CD4-positive, alpha-beta memory T cell (primary cell): Measurements from ENCODE around the gene ADD2. TPM values are rescaled to one million over a fixed set of nuclear protein-coding genes. Genes with fewer than 3 reads are reported as not detected.

Experiments used
- CTCF ChIA-PET: fragments of 350-600 bp; sonication (Branson Sonifier 250); formaldehyde crosslinking; loops from one replicate; lab custom pipeline; 2021; ENCODE audit warnings: inconsistent platforms; ENCODE audit not compliant: partially characterized antibody; lab: Charles Lee
- POLR2A ChIA-PET: fragments of 350-600 bp; sonication (Branson Sonifier 250); formaldehyde crosslinking; loops from one replicate; lab custom pipeline; 2021; ENCODE audit not compliant: partially characterized antibody; lab: Charles Lee
- DNase-seq, 5 donors: peaks; one replicate each; pipeline versions ENCODE4 v3.0.0 to v3.0.0-alpha.2; 2020 to 2022; ENCODE audit warnings: mixed read lengths in 1 of 5
- H3K27ac ChIP-seq: one replicate; pipeline ENCODE4 v1.7.0; 2013; ENCODE audit warnings: low read depth, low read length
- H3K27me3 ChIP-seq: 2 replicates; pipeline ENCODE4 v1.7.0; 2013; ENCODE audit warnings: mild to moderate bottlenecking, low read length, moderate library complexity; ENCODE audit not compliant: insufficient read depth
- H3K36me3 ChIP-seq: 2 replicates; pipeline ENCODE4 v1.7.0; 2013; ENCODE audit warnings: mild to moderate bottlenecking, low read length, moderate library complexity; ENCODE audit not compliant: insufficient read depth
- H3K4me1 ChIP-seq: 2 replicates; pipeline ENCODE4 v1.7.0; 2013; ENCODE audit warnings: mild to moderate bottlenecking, low read length, moderate library complexity; ENCODE audit not compliant: insufficient read depth
- H3K4me3 ChIP-seq, 2 donors: one replicate each; pipeline ENCODE4 v1.7.0; 2013; ENCODE audit warnings: low read length in 2 of 2, mild to moderate bottlenecking in 1 of 2
- H3K9me3 ChIP-seq, 2 donors: one replicate each; pipeline ENCODE4 v1.7.0; 2013; ENCODE audit warnings: low read length in 2 of 2, control low read depth in 1 of 2; ENCODE audit not compliant: control insufficient read depth in 1 of 2
- H3K27ac Mint-ChIP-seq, 7 donors: one replicate each; pipeline ENCODE4 v1.8.0; 2020 to 2021; ENCODE audit warnings: mixed read lengths in 7 of 7, mild to moderate bottlenecking in 6 of 7, inconsistent platforms in 3 of 7, moderate library complexity in 3 of 7
- H3K27me3 Mint-ChIP-seq, 2 donors: one replicate each; pipeline ENCODE4 v1.8.0; 2020 to 2021; ENCODE audit warnings: mixed read lengths in 2 of 2
- H3K36me3 Mint-ChIP-seq, 2 donors: one replicate each; pipeline ENCODE4 v1.8.0; 2020 to 2021; ENCODE audit warnings: mixed read lengths in 2 of 2, inconsistent platforms in 1 of 2, mild to moderate bottlenecking in 1 of 2
- H3K4me1 Mint-ChIP-seq, 4 donors: one replicate each; pipeline ENCODE4 v1.8.0; 2020 to 2021; ENCODE audit warnings: mixed read lengths in 4 of 4, mild to moderate bottlenecking in 1 of 4
- H3K4me3 Mint-ChIP-seq, 8 donors: one replicate each; pipeline ENCODE4 v1.8.0; 2020 to 2021; ENCODE audit warnings: mixed read lengths in 8 of 8, mild to moderate bottlenecking in 7 of 8, moderate library complexity in 6 of 8, inconsistent platforms in 3 of 8
- H3K9me3 Mint-ChIP-seq, 8 donors: one replicate each; pipeline ENCODE4 v1.8.0; 2020 to 2021; ENCODE audit warnings: mixed read lengths in 8 of 8, mild to moderate bottlenecking in 5 of 8, inconsistent platforms in 3 of 8, moderate library complexity in 1 of 8
- intact Hi-C: fragments of 100-400 bp; cut with micrococcal nuclease; formaldehyde crosslinking; loops from one replicate; pipeline ENCODE4 v1.15.1; 2023
- polyA plus RNA-seq, 2 donors: library from polyadenylated mRNA; unstranded; fragments of 300-500 nt; fragmentation: Illumina TruSeq; gene quantifications; one replicate each; pipeline ENCODE4 v1.2.3, GENCODE V29; 2021
- total RNA-seq, 2 experiments: library from RNA; stranded (reverse); gene quantifications; one replicate each; pipeline ENCODE4 v1.2.3, GENCODE V29; 2021

Gene ADD2, protein sequence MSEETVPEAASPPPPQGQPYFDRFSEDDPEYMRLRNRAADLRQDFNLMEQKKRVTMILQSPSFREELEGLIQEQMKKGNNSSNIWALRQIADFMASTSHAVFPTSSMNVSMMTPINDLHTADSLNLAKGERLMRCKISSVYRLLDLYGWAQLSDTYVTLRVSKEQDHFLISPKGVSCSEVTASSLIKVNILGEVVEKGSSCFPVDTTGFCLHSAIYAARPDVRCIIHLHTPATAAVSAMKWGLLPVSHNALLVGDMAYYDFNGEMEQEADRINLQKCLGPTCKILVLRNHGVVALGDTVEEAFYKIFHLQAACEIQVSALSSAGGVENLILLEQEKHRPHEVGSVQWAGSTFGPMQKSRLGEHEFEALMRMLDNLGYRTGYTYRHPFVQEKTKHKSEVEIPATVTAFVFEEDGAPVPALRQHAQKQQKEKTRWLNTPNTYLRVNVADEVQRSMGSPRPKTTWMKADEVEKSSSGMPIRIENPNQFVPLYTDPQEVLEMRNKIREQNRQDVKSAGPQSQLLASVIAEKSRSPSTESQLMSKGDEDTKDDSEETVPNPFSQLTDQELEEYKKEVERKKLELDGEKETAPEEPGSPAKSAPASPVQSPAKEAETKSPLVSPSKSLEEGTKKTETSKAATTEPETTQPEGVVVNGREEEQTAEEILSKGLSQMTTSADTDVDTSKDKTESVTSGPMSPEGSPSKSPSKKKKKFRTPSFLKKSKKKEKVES
- total RNA-seq: 1 to 10 TPM in 1 of 2 experiments, under 1 TPM in 1; 0.94 to 1.1 TPM
- under 1 TPM in 1 of 2 donors, not detected in 1; 0.41 TPM for polyA plus RNA-seq

DNA sequence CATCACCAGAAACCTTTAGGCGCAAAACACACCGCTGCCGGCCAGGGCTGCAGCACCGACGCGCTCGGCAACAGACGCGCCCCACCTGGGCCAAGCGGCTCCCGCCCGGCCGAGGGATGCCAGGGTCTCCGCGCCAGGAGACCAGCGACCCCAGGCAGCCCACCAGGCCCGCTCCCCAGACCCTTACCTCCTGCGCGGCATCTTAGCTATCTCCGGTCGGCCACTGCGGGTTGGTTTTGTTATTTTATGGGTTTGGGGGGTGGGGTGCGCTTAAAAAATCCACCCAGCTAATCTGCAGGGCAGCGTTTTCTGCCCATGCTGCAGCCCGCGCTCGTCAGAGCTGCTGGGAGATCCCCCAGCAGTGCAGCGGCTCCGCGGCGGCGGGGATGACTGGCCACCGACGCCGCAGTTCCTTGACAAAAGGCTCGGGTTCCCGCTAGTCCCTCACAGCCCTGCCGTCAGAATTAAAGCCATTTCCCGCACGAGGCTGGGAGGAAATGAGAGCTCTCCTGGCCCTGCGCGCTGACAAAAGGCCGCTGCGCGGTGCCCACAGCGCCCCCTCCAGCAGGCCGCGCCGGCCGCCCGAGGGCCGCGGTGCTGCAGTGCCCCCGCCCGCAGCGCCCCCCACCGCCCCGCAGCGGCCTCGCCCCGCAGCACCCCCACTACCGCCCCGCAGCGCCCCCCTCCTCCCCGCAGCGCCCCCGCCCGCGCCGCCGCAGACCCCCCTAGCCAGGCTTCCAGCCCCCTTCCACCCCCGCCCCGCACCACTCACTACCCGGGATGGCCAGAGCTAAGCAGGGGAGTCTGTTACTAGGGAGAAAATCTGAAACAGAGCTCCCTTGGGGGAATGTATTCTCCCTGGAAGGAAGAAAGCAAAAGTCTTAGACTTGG, at the start of gene ADD2:
Gene ADD2 (minus strand): TSS at position 502 of the 891 bp plus-strand sequence. CDS start 61,792 bp downstream, outside the sequence.
- POLR2A ChIA-PET: no interaction called here
- Mint-ChIP-seq H3K27ac (peak within 1 kb of the TSS in 1 of 7 donors; percentile 59), H3K9me3 (peaks cover 0 to under 1% (median 0%) of the 10 kb centered on the region in 8 donors), H3K4me3 (peak within 1 kb of the TSS; percentile 76 to 87 (median 82)), H3K36me3 (no peaks in the 10 kb centered on the region), H3K27me3 (peaks cover 36 to 59% of the 10 kb centered on the region in 2 donors), H3K4me1 (peaks cover 8 to 17% (median 13%) of the 10 kb centered on the region in 4 donors)
- intact Hi-C loops: no loop called here
- Histone ChIP-seq H3K36me3 (no peaks in the 10 kb centered on the region), H3K4me1 (peaks cover 17% of the 10 kb centered on the region), H3K4me3 (peak within 1 kb of the TSS; percentile 32 to 36), H3K9me3 (no peaks in the 10 kb centered on the region), H3K27ac (no peak within 1 kb of the TSS), H3K27me3 (peaks cover 29% of the 10 kb centered on the region)
- CTCF ChIA-PET: interaction anchor here (1.6 to 1.7 kb wide), 2 partner anchors 17 to 111 kb away, joined by 3 to 6 read pairs; no protein-coding TSS in a partner anchor
- DNase-seq: peak in 2 of 5 donors; percentile 26 to 39

DNA sequence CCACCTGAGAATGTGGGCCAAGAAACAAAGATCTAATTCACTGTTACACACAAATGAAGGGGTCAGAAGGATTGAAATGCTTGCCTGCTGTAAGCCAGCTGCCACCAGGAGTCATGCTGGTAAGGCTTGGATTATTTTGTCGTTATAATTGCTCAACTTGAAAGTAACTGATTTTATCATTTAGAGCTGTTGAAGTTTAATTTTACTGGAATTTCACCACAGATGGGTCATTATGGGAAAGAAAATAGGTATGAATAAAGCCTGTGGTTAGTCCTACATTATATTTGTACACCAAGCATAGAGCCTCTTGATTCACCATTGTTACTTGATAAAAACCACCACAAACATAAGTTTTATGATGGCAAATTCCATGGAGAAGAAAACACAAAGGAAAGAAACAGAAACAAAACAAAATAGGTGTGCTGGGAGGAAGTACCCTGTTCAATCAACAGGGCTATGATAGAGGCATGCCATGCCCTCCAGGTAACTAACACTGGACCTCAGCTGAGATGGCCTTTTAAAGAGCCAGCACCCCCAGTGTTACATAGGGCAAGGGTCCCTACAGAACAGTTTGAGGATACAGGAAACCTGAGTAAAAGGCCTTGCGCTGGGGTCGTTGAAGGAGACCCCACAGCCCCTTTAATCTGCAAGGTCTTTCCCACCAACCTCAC, 49.4 kb upstream of the ADD2 start:
- Histone ChIP-seq H3K4me1 (peaks cover 1% of the 10 kb centered on the region), H3K9me3 (no peaks in the 10 kb centered on the region), H3K36me3 (no peaks in the 10 kb centered on the region), H3K27ac (no peak overlapping the region), H3K27me3 (no peaks in the 10 kb centered on the region), H3K4me3 (no peak overlapping the region)
- no peak for DNase-seq
- Mint-ChIP-seq H3K27ac (no peak overlapping the region), H3K4me3 (no peak overlapping the region), H3K9me3 (peaks cover 0 to 2% (median 0%) of the 10 kb centered on the region in 8 donors), H3K36me3 (no peaks in the 10 kb centered on the region), H3K27me3 (peaks cover 8 to 15% of the 10 kb centered on the region in 2 donors), H3K4me1 (peaks cover 0 to 2% (median under 1%) of the 10 kb centered on the region in 4 donors)
- CTCF ChIA-PET: no interaction called here
- POLR2A ChIA-PET: no interaction called here
- intact Hi-C loops: no loop called here

DNA sequence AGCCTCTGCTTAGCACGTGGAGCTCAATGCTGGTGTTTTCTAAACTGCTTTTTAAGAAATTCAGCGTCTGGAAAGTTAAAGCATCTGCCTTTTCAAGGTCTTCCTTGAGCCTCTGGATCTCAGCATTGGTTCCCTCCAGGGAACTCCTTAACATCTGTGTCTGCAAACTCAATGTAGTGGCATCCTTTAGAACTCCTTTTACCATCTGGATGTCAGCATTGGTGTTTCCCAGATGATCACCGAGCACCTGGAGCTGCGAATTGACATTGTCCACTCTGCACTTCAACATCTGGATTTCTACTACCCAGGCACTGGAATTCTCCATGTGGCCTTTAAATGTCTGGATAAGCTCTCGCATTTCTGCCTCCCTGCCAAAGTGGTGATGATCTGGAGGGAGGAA, 48.7 kb upstream of the ADD2 start:
- CTCF ChIA-PET: no interaction called here

DNA sequence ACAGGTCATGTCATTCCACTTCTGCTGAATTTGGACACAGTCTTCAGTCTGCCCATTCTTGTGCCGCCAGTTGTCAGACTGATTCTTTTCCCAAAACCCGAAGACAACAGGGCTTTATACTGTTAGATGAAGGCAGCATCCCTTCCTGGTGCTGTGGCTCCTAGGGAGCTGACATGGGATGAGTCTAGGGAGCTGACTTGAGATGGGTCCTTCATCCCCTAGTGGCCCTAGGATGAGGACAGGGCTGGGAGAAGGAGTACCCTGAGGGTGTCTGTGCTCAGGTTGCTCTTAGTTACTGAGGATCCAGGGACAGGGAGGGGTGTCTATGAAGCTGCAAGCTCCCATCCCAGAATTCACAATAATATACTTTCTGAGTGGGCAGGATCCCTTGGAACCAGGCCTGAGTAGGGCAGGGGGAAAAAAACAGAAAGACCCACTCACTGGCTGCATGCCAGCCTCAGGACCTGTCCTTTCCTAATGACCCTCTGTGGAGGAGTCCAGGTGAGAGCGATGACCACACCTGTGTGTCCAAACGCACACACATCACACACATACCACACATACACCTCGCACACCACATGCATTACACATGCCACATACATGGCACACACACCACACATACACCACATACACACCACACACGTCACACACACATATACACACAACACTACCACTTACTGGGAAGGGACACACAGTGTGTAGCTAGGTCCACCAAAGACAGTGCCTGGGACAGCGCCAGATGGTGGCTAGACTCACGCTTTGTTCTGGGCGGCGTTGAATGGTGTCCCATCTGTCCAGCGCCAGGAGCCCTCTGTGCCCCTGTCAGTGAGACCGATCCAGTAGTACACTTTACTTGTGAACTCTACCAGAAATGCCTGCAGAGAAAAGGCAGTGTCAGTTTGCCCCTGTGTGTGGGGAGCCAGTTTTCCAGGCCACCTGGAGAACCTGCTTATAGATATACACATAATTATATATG, 41.3 kb upstream of the ADD2 start:
- DNase-seq: no peak
- H3K27me3 Mint-ChIP-seq: peaks cover 3 to 8% of the 10 kb centered on the region in 2 donors
- no peaks in the 10 kb centered on the region for H3K27me3 ChIP-seq
- H3K4me3 Mint-ChIP-seq: no peak overlapping the region
- CTCF ChIA-PET: no interaction called here
- no peaks in the 10 kb centered on the region for H3K36me3 Mint-ChIP-seq
- H3K27ac ChIP-seq: no peak overlapping the region
- H3K9me3 Mint-ChIP-seq: peaks cover 0 to 1% (median 0%) of the 10 kb centered on the region in 8 donors
- no peaks in the 10 kb centered on the region for H3K9me3 ChIP-seq
- no peaks in the 10 kb centered on the region for H3K4me1 ChIP-seq
- POLR2A ChIA-PET: no interaction called here
- intact Hi-C loops: no loop called here
- no peaks in the 10 kb centered on the region for H3K36me3 ChIP-seq
- no peak overlapping the region for H3K27ac Mint-ChIP-seq
- no peak overlapping the region for H3K4me3 ChIP-seq
- peaks cover 0 to 1% (median 0%) of the 10 kb centered on the region in 4 donors for H3K4me1 Mint-ChIP-seq

More for the DNA sequence above, 48.7 kb upstream of the ADD2 start:
- DNase-seq: no peak
- no peaks in the 10 kb centered on the region for H3K27me3 ChIP-seq
- no peaks in the 10 kb centered on the region for H3K4me1 ChIP-seq
- no peaks in the 10 kb centered on the region for H3K4me1 Mint-ChIP-seq
- H3K4me3 ChIP-seq: no peak overlapping the region
- intact Hi-C loops: no loop called here
- H3K9me3 ChIP-seq: no peaks in the 10 kb centered on the region
- no peaks in the 10 kb centered on the region for H3K36me3 Mint-ChIP-seq
- POLR2A ChIA-PET: no interaction called here
- H3K9me3 Mint-ChIP-seq: peaks cover 0 to 2% (median 0%) of the 10 kb centered on the region in 8 donors
- no peak overlapping the region for H3K4me3 Mint-ChIP-seq
- H3K27ac ChIP-seq: no peak overlapping the region
- H3K27me3 Mint-ChIP-seq: peaks cover 8 to 17% of the 10 kb centered on the region in 2 donors
- H3K36me3 ChIP-seq: no peaks in the 10 kb centered on the region
- no peak overlapping the region for H3K27ac Mint-ChIP-seq

DNA sequence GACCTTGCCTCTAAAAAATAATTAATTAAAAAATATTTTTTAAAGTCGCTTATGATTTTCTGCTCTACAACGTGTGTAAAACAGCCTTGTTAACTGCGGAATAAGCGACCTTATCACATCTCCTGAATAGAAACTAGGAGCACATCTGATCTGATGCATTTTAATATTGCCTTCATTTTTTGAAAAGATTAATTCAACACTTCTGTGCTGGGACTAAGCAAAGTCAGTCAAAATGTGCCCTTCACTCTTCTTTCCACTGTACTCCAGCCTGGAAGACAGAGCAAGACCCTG, 39.8 kb upstream of the ADD2 start:
- Mint-ChIP-seq H3K36me3 (no peaks in the 10 kb centered on the region), H3K27ac (no peak overlapping the region), H3K4me3 (no peak overlapping the region), H3K9me3 (peaks cover 0 to 1% (median 0%) of the 10 kb centered on the region in 8 donors), H3K27me3 (peaks cover 2 to 7% of the 10 kb centered on the region in 2 donors), H3K4me1 (peaks cover 0 to 1% (median 0%) of the 10 kb centered on the region in 4 donors)
- POLR2A ChIA-PET: no interaction called here
- intact Hi-C loops: no loop called here
- Histone ChIP-seq H3K4me3 (no peak overlapping the region), H3K36me3 (no peaks in the 10 kb centered on the region), H3K4me1 (no peaks in the 10 kb centered on the region), H3K9me3 (no peaks in the 10 kb centered on the region), H3K27me3 (no peaks in the 10 kb centered on the region), H3K27ac (no peak overlapping the region)
- DNase-seq: no peak
- CTCF ChIA-PET: no interaction called here
